ENCODE results near the gene POU6F2. TPM values are rescaled to one million over a fixed set of nuclear protein-coding genes. Genes with fewer than 3 reads are reported as not detected.

Gene POU6F2
- polyA plus RNA-seq, 1 experiment, result not detected

DNA sequence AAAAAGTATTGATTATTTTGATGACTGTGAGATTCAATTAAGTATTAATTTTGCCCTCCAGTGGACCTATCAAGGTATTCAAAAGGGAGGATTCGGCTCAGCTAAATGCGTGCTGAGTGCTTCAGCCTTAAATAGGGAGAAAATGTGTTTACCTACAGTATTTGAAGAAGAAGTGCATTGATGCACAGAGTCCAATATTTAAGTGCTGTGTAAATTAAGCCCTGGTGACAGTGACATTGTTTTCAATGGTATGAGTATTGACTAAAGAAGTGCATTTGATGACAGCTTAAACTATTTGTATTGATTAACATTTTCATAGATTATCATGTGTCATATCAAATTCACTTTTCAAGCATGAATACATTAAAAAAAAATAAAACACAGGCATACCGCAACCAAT lies 106.6 kb downstream of the POU6F2 start:
- TF ChIP-seq, protein P1, sequence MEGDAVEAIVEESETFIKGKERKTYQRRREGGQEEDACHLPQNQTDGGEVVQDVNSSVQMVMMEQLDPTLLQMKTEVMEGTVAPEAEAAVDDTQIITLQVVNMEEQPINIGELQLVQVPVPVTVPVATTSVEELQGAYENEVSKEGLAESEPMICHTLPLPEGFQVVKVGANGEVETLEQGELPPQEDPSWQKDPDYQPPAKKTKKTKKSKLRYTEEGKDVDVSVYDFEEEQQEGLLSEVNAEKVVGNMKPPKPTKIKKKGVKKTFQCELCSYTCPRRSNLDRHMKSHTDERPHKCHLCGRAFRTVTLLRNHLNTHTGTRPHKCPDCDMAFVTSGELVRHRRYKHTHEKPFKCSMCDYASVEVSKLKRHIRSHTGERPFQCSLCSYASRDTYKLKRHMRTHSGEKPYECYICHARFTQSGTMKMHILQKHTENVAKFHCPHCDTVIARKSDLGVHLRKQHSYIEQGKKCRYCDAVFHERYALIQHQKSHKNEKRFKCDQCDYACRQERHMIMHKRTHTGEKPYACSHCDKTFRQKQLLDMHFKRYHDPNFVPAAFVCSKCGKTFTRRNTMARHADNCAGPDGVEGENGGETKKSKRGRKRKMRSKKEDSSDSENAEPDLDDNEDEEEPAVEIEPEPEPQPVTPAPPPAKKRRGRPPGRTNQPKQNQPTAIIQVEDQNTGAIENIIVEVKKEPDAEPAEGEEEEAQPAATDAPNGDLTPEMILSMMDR (IDR thresholded peaks at IDR 0.05; ENCODE audit: insufficient read depth, low read depth, low read length), result no peak
- Histone ChIP-seq H3K27me3 (ENCODE audit: control insufficient read depth, insufficient read depth, low read length) (peaks cover 4% of the 10 kb centered on the region; the same call in 1 of the 2 replicates), H3K4me3 (ENCODE audit: low read depth, low read length) (no peak overlapping the region), H3K36me3 (ENCODE audit: control insufficient read depth, insufficient read depth, low read length) (no peaks in the 10 kb centered on the region)
- DNase-seq (ENCODE audit: low read depth), result no peak
- POLR2A ChIA-PET, result no interaction called here
- CTCF ChIA-PET, result no interaction called here

DNA sequence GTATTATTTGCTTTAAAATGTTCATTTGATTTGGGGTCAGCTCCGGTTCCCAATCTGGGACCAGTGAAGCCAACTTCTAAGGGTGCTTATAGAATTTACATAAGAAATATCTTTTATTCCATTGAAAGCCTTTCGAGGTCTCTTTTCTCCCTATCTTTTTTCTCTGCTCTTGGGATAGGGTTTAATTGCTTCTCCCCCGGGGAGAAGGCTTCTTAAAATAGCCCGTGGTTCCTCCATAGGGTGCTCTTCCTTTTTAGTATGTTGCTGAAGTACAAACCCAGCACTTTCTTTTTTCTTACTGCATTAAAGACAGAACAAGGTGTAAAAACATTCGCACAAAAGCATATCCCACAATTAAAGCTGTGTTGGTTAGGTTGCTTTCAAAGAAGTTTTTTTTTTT lies 107.5 kb downstream of the POU6F2 start:
- DNase-seq (ENCODE audit: low read depth), result no peak
- no peaks in the 10 kb centered on the region for H3K36me3 ChIP-seq (ENCODE audit: control insufficient read depth, insufficient read depth, low read length)
- H3K4me3 ChIP-seq (ENCODE audit: low read depth, low read length), result no peak overlapping the region
- CTCF ChIA-PET, result no interaction called here
- POLR2A ChIA-PET, result no interaction called here
- TF ChIP-seq, protein P1 (IDR thresholded peaks at IDR 0.05; ENCODE audit: insufficient read depth, low read depth, low read length), result no peak
- H3K27me3 ChIP-seq (ENCODE audit: control insufficient read depth, insufficient read depth, low read length), result peaks cover 4% of the 10 kb centered on the region; the same call in 1 of the 2 replicates

DNA sequence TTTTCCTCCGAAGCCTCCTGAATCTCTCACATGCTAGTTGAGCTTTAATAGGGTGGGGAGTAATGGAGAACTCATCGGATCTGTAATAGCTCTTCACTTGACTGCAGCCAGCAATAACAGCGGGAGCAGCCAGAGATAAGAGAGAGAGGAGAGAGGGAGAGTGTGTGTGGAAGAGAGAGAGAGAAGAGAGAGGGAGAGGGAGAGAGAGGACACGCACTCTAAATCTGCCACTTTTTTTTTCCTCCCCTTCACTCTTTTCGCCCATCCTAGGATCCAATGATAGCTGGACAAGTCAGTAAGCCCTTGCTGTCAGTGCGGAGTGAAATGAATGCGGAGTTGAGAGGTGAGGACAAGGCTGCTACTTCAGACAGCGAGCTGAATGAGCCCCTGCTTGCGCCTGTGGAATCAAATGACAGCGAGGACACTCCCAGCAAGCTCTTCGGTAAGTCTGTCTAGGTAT lies 107.9 kb downstream of the POU6F2 start:
- H3K27me3 ChIP-seq (ENCODE audit: control insufficient read depth, insufficient read depth, low read length), result peaks cover 4% of the 10 kb centered on the region; the same call in 1 of the 2 replicates
- TF ChIP-seq, protein P1 (IDR thresholded peaks at IDR 0.05; ENCODE audit: insufficient read depth, low read depth, low read length), result no peak
- H3K4me3 ChIP-seq (ENCODE audit: low read depth, low read length), result no peak overlapping the region
- no peak for DNase-seq (ENCODE audit: low read depth)
- POLR2A ChIA-PET, result no interaction called here
- CTCF ChIA-PET, result no interaction called here
- no peaks in the 10 kb centered on the region for H3K36me3 ChIP-seq (ENCODE audit: control insufficient read depth, insufficient read depth, low read length)

DNA sequence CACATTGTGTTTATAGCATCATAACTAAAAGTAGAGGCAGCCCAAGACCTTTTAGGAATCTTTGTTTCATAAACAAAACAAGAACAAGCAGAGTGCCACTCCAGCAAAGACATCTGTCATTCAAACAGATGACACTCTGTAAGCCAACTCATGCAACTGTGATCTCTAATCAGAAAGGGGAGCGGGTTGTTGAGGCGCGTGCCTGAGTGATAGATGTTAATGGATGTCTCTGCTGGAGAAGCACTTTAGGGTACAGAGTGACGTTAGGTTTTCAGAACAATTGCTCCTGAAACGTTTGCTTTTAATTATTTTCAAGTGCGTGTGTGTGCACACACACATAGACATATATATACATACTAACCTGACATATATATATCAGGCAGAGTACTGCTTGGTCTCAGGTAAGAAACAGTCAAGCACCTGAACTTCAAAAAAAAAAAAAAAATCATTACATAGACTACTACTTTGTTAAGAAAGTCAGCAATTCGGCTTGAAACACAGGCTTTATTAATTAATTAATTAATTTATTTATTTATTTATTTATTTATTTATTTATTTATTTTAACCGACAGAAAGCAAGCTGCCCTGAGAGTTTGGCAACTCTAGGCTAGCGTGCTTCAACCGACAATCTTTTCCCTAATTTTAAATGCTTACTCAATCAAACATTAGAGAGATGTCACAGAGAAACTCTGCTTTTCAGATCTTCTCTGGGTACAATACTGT lies 109.1 kb downstream of the POU6F2 start:
- no peak for DNase-seq (ENCODE audit: low read depth)
- ChIA-PET CTCF (interaction anchor here (0.6 kb wide), 1 partner anchor 221 kb away, joined by 3 read pairs; no protein-coding TSS in a partner anchor), POLR2A (no interaction called here)
- TF ChIP-seq, protein P1 (IDR thresholded peaks at IDR 0.05; ENCODE audit: insufficient read depth, low read depth, low read length), result no peak
- Histone ChIP-seq H3K4me3 (ENCODE audit: low read depth, low read length) (no peak overlapping the region), H3K36me3 (ENCODE audit: control insufficient read depth, insufficient read depth, low read length) (no peaks in the 10 kb centered on the region), H3K27me3 (ENCODE audit: control insufficient read depth, insufficient read depth, low read length) (peaks cover 4% of the 10 kb centered on the region; the same call in 1 of the 2 replicates)

DNA sequence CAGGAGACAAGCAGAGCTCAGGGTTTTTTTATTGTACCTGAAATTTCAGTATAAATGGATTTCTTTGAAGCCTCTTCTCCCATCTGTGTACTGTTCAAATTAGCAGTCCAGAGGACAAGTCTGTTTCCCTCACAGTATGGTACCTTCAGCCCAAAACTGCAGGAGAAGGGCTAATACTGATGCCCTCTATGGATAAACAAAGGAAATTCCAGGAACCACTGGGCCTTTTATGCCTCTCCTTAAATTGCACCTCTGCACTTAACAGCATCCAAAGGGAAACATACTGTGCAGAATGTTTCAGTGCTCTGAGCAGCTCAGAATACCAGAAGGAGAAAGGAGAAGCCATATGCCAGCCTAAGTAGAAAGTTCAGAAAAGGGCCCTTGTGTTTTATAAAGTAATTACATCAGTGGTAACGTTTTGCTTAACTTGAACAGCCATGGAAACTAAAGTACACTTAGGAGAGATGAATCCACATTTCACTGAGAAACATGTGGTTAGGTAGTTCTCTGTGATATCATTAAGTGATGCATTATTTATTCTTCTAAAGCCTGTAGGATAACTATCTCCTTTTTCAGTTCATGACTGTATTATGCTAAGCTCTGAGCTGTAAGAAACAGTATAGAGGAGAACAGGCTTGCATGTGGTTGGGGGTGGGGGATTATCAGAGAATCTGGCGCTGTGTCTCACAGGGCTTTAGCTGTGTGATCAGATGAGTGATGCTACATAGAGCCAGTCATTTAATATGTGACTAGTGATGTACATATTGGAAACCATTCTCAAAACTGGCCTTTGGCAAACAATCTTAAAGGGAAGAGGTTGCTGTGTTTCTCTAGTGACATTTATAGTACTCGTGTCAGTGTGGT lies 111.3 kb downstream of the POU6F2 start:
- Histone ChIP-seq H3K4me3 (ENCODE audit: low read depth, low read length) (no peak overlapping the region), H3K36me3 (ENCODE audit: control insufficient read depth, insufficient read depth, low read length) (no peaks in the 10 kb centered on the region), H3K27me3 (ENCODE audit: control insufficient read depth, insufficient read depth, low read length) (peaks cover 4% of the 10 kb centered on the region; the same call in 1 of the 2 replicates)
- TF ChIP-seq, protein P1 (IDR thresholded peaks at IDR 0.05; ENCODE audit: insufficient read depth, low read depth, low read length), result no peak
- CTCF ChIA-PET, result no interaction called here
- POLR2A ChIA-PET, result no interaction called here
- no peak for DNase-seq (ENCODE audit: low read depth)

All from BJ (cell line).